NCI-H82 treated with DMSO at 0.1 percent for 48 hours (cell line): ENCODE results near the gene TBC1D19.

Source experiments
- DNase-seq: peaks from one replicate; lab custom pipeline; 2025; ENCODE audit not compliant: unreplicated experiment; lab: John Stamatoyannopoulos, UW

Gene TBC1D19

DNA sequence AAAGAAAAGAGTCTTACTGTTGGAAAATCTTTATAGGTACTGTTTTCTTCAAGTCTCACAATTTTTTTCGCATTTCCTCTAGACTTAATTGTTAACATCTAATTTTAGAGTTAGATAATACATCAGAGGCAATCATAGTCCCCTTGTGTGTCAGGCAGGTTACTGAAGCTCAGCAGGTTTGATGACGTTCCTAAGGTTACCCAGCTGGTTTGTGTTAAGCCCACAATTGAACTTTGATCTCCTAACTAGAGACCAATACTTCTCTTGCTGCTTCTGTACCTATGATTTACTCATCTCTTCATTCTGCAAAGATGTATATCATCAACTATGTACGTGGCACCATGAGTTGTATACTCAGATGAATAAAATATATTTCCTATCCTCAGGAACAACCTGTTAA lies 145.1 kb downstream of the TBC1D19 start:
- DNase-seq: no peak

GRCh38 chr4:26729547-26729946 lies 145.7 kb downstream of the TBC1D19 start:
- DNase-seq: no peak

GRCh38 chr4:26731351-26732035 lies 147.6 kb downstream of the TBC1D19 start:
- no peak for DNase-seq

DNA sequence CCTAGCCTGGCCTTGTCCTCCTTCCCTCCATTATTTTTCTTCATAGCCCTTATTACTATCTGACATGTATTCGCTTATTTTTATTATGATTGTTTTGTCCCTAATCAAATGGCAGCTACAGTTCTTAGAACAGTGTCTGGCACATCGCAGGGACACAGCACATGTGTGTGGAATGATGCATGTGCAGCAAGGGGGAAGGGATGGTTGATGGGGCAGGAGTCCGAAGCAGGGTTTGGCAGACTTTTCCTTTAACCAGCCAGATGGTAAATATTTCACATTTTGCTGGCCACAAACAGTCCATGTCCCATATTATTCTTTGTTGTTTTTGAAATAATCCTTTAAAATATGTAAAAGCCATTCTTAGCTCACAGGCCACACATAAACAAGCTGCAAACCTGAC lies 148.5 kb downstream of the TBC1D19 start:
- no peak for DNase-seq

DNA sequence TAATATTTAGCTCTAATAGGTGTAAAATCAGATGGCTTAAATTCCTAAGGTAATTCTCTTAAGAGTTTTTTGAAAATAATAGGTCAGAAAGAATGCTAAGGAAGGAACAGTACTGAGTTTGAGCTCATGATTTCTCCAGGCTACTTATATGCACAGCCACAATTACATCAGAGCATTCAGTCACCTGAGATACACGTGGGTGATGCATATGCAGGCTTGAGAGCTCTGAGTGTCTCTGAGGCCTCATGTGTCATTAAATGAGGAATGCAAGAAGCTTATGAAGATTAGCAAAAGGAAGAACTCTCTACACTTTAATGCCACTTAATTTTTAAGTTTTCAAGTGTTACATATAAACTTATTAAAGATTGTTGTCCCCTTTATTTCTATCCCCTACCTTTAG lies 152.7 kb downstream of the TBC1D19 start:
- DNase-seq: no peak

- no peak for DNase-seq
These were observed 153.5 kb downstream of the TBC1D19 start for GRCh38 chr4:26737385-26737784.

- DNase-seq: no peak
These were observed 157.6 kb downstream of the TBC1D19 start for GRCh38 chr4:26741491-26741871.

- no peak for DNase-seq
These were observed 162.9 kb downstream of the TBC1D19 start for GRCh38 chr4:26746802-26747213.

DNA sequence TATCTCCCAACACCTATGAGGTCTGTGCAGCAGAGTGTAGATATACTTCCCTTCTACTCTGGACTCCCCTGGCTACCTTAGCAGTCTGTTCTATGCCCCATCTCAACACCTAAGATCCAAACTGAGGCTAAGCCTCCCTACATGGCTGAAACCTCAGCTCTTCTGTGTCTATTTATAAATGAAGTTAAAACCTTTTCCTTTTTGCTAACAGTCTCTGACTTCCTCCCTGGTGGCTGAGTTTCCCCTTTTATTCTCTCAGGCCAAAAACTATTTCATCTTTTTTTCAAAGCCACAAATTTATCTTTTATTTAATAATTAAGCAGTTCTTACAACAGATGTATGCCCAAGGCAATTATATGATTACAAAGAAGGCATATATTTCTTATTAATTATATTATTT lies 164.9 kb downstream of the TBC1D19 start:
- no peak for DNase-seq

DNA sequence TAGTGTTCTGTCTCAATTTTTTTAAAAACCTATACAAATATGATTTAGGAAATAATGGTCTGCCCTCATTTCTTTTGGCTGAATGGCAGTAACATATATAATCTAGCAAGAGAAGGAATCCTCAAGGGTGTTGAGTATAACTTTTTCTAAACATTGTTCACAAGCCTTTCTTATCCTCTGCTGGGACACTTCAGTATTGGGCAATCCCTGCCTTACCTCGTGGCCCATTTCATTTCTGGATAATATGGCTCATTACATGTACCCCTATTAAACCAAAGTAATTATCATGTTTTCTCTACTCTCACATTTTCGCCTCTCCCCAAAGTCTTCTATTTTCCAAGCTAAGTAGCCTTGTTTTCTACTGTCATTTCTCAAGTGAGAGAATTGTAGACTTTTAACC lies 166.0 kb downstream of the TBC1D19 start:
- DNase-seq: no peak

- DNase-seq: no peak
These were observed 167.1 kb downstream of the TBC1D19 start for GRCh38 chr4:26751004-26751403.

GRCh38 chr4:26751838-26752237 lies 168.0 kb downstream of the TBC1D19 start:
- DNase-seq: no peak

DNA sequence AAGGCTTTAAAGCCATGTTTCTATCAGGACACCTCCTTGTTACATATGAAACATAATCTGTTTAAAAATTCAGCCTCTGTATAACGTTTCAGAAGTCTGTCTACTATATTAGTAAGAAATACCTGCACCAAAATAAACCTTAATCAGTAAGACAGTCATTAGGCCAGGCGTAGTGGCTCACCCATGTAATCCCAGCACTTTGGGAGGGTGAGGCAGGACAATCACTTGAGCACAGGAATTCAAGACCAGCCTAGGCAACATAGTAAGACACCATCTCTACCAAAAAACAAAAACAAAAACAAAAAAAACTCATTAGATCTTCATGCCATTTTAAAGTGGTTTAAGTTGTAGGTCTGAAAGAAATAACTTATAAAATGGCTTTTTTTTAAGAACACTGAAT lies 169.3 kb downstream of the TBC1D19 start:
- no peak for DNase-seq

DNA sequence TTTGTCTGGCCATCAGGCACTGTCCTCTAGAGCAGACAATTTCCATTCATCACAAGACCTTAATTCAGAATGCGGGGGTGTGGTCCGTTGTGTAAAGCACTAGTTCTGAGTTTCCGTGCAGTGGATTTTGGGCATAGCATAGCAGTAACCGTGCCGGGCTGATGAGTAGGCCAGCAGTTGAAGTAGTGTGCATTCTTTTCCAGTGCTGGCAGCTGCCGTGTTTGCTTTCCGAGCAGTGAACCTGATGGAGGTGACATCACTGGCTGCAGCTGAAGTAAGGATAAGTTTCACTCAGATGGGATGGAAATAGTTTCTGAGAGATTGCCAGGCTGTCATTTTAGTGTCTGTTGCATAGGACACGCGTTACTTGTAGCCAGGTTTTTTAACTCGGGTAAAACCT lies 169.7 kb downstream of the TBC1D19 start:
- no peak for DNase-seq

DNA sequence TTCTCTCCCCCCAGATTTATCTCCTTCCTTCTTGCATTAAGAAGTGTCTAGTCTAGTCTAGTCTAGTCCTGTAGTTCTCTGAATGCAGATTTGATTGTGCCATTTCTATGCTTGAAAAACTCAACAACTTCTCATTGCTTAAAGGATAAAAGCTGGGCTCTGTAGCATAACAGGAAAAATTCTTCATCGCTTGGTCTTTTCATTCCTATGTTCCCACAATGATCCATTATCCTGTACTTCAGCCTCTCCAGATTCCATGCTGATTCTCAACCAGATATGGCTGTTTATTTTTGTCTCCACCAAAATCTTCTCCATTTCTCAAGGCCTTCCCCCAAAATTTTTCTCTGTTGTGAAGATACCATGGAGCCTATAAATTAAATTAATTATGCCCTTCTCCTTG lies 173.9 kb downstream of the TBC1D19 start:
- no peak for DNase-seq

DNA sequence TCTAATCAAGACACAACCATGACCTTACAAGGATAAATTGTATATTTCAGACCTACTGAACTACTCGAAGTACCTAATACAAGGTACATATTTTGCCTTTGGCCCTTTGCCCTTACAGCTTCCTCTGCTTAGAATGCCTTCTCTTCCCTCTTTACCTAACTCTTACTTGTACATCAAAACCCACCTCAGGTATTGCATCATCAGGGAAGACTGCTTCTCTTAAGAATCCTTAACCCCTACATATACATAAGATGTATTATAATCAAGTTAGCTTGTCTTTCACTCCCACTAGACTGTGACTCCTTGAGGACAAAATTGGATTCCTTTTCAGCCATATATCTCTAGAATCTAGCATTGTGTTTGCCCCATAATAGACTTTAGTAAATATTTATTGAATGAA lies 175.0 kb downstream of the TBC1D19 start:
- no peak for DNase-seq

DNA sequence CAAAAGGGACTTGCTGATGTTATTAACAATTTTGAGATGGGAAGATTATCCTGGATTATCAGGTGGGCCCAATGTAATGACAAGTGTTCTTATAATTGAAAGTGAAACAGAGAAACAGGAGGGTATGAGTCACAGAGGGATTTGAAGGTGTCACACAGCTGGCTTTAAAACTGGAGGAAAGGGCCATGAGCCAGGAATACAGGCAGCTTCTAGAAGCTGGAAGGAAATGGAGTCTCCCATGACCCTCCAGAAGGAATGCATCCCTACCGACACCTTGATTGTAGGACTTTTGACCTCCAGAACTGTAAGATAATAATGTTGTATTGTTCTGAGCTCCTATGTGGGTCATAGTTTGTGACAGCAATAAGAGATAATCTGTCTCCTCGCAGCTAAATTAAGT lies 178.8 kb downstream of the TBC1D19 start:
- DNase-seq: no peak

DNA sequence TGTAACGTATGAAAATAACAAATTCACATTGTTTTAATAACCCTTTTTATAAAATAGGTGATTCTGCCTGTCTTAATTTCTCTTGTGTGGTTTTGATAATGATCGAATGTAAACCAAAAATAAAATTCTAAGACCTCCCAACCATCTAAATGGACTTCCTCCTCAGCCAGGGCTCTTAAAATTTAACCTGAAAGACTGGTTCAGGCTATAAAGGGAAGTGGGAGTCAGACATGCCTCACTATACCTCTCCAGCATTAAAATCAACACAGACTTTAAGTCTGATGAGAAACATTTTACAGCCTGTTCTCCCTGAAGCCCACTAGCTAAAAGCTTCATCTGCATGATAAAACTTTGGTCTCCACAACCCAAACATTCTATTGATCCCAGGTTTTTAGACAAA lies 179.2 kb downstream of the TBC1D19 start:
- no peak for DNase-seq

- DNase-seq: no peak
These were observed 179.8 kb downstream of the TBC1D19 start for GRCh38 chr4:26763648-26764047.

DNA sequence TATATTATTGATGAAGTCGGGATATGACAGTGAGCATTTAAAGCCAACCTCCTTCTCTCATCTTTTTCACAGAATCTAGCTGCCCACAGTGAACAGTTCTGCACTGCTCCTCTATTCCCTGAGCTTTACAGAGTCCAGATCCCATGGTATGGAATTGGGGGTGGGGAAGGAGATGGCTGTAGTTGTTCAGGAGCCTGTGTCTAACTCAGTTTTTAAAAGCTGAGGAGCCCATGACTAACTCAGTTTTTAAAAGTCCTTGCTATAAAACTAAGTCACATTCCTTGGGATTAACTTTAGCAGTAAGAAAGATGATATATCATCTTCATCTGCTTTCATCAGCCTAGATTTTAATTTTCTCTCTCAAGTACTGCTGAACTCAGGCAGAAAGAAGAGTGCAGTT lies 180.3 kb downstream of the TBC1D19 start:
- no peak for DNase-seq

DNA sequence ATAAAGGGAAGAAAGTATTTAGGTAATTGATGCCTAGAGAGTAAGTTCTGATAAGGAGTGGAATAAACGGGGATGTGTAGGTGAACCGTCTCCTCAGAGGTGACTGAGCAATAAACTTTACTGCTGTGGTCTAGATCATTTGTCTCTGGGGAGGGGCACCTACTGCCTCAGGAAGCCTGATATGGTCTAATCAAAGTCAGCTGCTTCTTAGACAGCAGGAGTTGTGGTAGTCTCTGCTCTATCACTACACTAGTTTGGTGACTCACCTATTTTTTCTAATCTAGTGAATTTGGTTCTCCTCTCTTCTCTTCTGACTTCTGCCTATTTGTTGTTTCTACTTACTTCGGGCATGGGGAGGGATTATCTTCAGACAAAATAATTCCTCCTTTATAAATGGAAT lies 181.6 kb downstream of the TBC1D19 start:
- DNase-seq: no peak

DNA sequence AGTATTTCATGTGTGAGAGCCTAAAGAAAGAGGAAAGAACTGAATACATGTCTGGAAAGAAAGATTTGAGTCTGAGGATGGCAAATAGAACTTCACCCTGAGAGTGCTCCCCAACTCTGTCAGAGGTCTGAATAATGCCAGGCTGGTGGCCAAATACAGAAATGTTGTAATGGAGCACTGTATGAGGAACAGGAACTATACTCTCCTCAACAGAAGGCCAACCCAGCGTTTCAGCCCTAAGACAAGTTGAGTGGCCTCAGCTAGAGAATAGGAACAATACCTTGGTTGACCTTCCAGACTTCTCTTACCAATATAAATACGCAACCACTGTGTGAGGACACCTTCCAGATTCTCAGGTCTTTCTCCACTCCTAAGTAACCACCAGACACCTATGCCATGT lies 182.3 kb downstream of the TBC1D19 start:
- DNase-seq: no peak

DNA sequence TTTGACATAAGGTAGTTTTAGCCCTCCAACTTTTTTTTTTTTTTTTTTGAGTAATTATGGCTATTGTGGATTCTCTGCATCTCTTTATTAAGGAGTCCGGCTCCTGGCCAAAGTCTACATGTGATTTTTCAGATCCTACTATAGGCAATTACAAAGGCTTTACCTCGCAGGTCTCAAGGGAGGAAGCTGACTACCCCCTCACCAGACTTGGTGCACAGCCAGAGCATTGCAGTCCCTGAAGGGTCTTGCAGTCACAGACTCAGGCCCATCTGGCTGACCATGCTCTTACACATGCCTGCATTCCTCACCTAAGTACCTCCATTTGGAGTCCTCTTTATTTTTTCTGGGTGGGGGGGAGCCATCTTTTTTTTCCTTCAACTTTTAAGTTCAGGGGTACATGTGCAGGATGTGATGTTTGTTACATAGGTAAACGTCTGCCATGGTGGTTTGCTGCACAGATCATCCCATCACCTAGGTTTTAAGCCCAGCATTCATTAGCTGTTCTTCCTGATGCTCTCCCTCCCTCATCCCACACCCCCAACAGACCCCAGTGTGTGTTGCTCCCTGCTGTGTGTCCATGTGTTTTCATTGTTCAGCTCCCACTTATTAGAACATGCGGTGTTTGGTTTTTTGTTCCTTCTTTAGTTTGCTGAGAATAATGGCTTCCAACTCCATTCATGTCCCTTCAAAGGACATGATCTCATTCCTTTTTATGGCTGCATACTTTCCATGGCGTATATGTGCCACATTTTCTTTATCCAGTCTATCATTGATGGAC lies 188.4 kb downstream of the TBC1D19 start:
- DNase-seq: no peak
